SK-N-MC (cell line): ENCODE results near the gene TMIGD3.

Source experiments
- DNase-seq: peaks from one replicate; pipeline ENCODE4 v3.0.0-alpha.2; 2011; ENCODE audit warnings: low read depth, low spot score
- H3K27ac ChIP-seq: fragments of 200-600 bp; sonication (generic); 2 replicates; pipeline ENCODE4 v1.5.1; 2016; ENCODE audit warnings: mixed run types
- H3K36me3 ChIP-seq: fragments of 200-600 bp; sonication (generic); 2 replicates; pipeline ENCODE4 v1.6.1; 2017; ENCODE audit warnings: antibody characterized with exemption, low read length, mixed read lengths; ENCODE audit not compliant: insufficient read depth
- H3K4me3 ChIP-seq: fragments of 200-600 bp; sonication (generic); 2 replicates; pipeline ENCODE4 v1.5.1; 2016
- H3K9ac ChIP-seq: fragments of 200-600 bp; sonication (generic); 2 replicates; pipeline ENCODE4 v1.8.0; 2017; ENCODE audit warnings: mixed run types, mixed read lengths; ENCODE audit not compliant: insufficient read length
- H3K9me3 ChIP-seq: fragments of 200-600 bp; sonication (generic); 2 replicates; pipeline ENCODE4 v1.6.1; 2017; ENCODE audit warnings: low read depth, mild to moderate bottlenecking, antibody characterized with exemption, low read length, moderate library complexity, mixed read lengths
- EZH2 ChIP-seq: fragments of 200-600 bp; sonication (generic); IDR thresholded peaks from one replicate; pipeline ENCODE4 v1.6.1; 2017; ENCODE audit warnings: antibody characterized with exemption
- FOXP2 ChIP-seq: optimal IDR thresholded peaks from 2 replicates; pipeline ENCODE3; 2011; ENCODE audit warnings: mild to moderate bottlenecking, moderate library complexity; ENCODE audit not compliant: insufficient read depth; ENCODE audit errors: extremely low read length, control extremely low read depth
- POLR2AphosphoS5 ChIP-seq: IDR thresholded peaks from 2 replicates; pipeline ENCODE4 v1.6.1; 2012; ENCODE audit warnings: mild to moderate bottlenecking, low read depth, low read length, borderline replicate concordance

Gene TMIGD3

GRCh38 chr1:111474106-111474505, 29.3 kb downstream of the TMIGD3 start:
- no peak for DNase-seq
- Histone ChIP-seq H3K9ac (no peak overlapping the region), H3K9me3 (no peaks in the 10 kb centered on the region), H3K4me3 (no peak overlapping the region), H3K36me3 (peaks cover 8% of the 10 kb centered on the region; the same call in 1 of the 2 replicates), H3K27ac (no peak overlapping the region)
- no peak for TF ChIP-seq EZH2
- no peak for TF ChIP-seq FOXP2
- no peak for TF ChIP-seq POLR2AphosphoS5

GRCh38 chr1:111471538-111471937, 31.9 kb downstream of the TMIGD3 start:
- Histone ChIP-seq H3K9ac (no peak overlapping the region), H3K4me3 (no peak overlapping the region), H3K27ac (no peak overlapping the region), H3K36me3 (peaks cover 33% of the 10 kb centered on the region; the same call in 1 of the 2 replicates), H3K9me3 (no peaks in the 10 kb centered on the region)
- no peak for TF ChIP-seq POLR2AphosphoS5
- no peak for TF ChIP-seq FOXP2
- no peak for TF ChIP-seq EZH2
- DNase-seq: no peak

- TF ChIP-seq POLR2AphosphoS5: no peak
- Histone ChIP-seq H3K9me3 (no peaks in the 10 kb centered on the region), H3K9ac (no peak overlapping the region), H3K36me3 (peaks cover 34% of the 10 kb centered on the region; the same call in 1 of the 2 replicates), H3K4me3 (no peak overlapping the region), H3K27ac (no peak overlapping the region)
- no peak for DNase-seq
These were observed 32.4 kb downstream of the TMIGD3 start for GRCh38 chr1:111471012-111471411.

GRCh38 chr1:111470596-111470995, 32.8 kb downstream of the TMIGD3 start:
- no peak overlapping the region for H3K9ac ChIP-seq
- no peak for DNase-seq
- peaks cover 34% of the 10 kb centered on the region; the same call in 1 of the 2 replicates for H3K36me3 ChIP-seq
- TF ChIP-seq POLR2AphosphoS5 (no peak), FOXP2 (no peak), EZH2 (no peak)
- H3K9me3 ChIP-seq: no peaks in the 10 kb centered on the region
- no peak overlapping the region for H3K4me3 ChIP-seq
- no peak overlapping the region for H3K27ac ChIP-seq

- no peak for DNase-seq
- H3K9me3 ChIP-seq: no peaks in the 10 kb centered on the region
- no peak overlapping the region for H3K4me3 ChIP-seq
- TF ChIP-seq FOXP2 (no peak), EZH2 (no peak), POLR2AphosphoS5 (no peak)
- H3K27ac ChIP-seq: no peak overlapping the region
- H3K9ac ChIP-seq: no peak overlapping the region
- H3K36me3 ChIP-seq: peaks cover 34% of the 10 kb centered on the region; the same call in 1 of the 2 replicates
These were observed 33.9 kb downstream of the TMIGD3 start for GRCh38 chr1:111469539-111469938.

GRCh38 chr1:111468717-111469100, 34.7 kb downstream of the TMIGD3 start:
- Histone ChIP-seq H3K36me3 (peaks cover 38% of the 10 kb centered on the region; the same call in 1 of the 2 replicates), H3K9me3 (no peaks in the 10 kb centered on the region), H3K4me3 (no peak overlapping the region), H3K9ac (no peak overlapping the region), H3K27ac (no peak overlapping the region)
- DNase-seq: no peak
- TF ChIP-seq EZH2 (no peak), FOXP2 (no peak), POLR2AphosphoS5 (no peak)

- Histone ChIP-seq H3K36me3 (peaks cover 38% of the 10 kb centered on the region; the same call in 1 of the 2 replicates), H3K4me3 (no peak overlapping the region), H3K9me3 (no peaks in the 10 kb centered on the region), H3K27ac (no peak overlapping the region), H3K9ac (no peak overlapping the region)
- no peak for TF ChIP-seq POLR2AphosphoS5
- no peak for TF ChIP-seq FOXP2
- TF ChIP-seq EZH2: no peak
- no peak for DNase-seq
These were observed 35.3 kb downstream of the TMIGD3 start for GRCh38 chr1:111467865-111468716.

GRCh38 chr1:111466480-111466879, 37.0 kb downstream of the TMIGD3 start:
- TF ChIP-seq FOXP2: no peak
- no peak for TF ChIP-seq POLR2AphosphoS5
- TF ChIP-seq EZH2: no peak
- H3K9me3 ChIP-seq: no peaks in the 10 kb centered on the region
- no peak overlapping the region for H3K9ac ChIP-seq
- no peak for DNase-seq
- H3K27ac ChIP-seq: no peak overlapping the region
- no peak overlapping the region for H3K4me3 ChIP-seq
- peaks cover 52% of the 10 kb centered on the region for H3K36me3 ChIP-seq

GRCh38 chr1:111465754-111466153, 37.7 kb downstream of the TMIGD3 start:
- Histone ChIP-seq H3K27ac (no peak overlapping the region), H3K4me3 (no peak overlapping the region), H3K9me3 (no peaks in the 10 kb centered on the region), H3K36me3 (peaks cover 60% of the 10 kb centered on the region), H3K9ac (no peak overlapping the region)
- no peak for DNase-seq
- no peak for TF ChIP-seq EZH2
- no peak for TF ChIP-seq POLR2AphosphoS5
